H9 (cell line): ENCODE measurements around the gene RNU6-1. TPM values are rescaled to one million over a fixed set of nuclear protein-coding genes. Genes with fewer than 3 reads are reported as not detected.

ENCODE experiments used
- DNase-seq: peaks from one replicate; pipeline ENCODE4 v3.0.0-alpha.2; 2017
- H2AFZ ChIP-seq: one replicate; pipeline ENCODE4 v1.6.1; 2013; ENCODE audit warnings: mild to moderate bottlenecking, low read length, control low read depth, moderate library complexity
- H2AK5ac ChIP-seq: 2 replicates; pipeline ENCODE4 v1.6.1; 2013; ENCODE audit warnings: low read length, control low read depth, mixed read lengths; ENCODE audit not compliant: insufficient read length
- H2BK120ac ChIP-seq: one replicate; pipeline ENCODE4 v1.6.1; 2013; ENCODE audit warnings: low read depth, mild to moderate bottlenecking, low read length, control low read depth, inconsistent platforms; ENCODE audit not compliant: poor library complexity, severe bottlenecking
- H2BK12ac ChIP-seq: 2 replicates; pipeline ENCODE4 v1.6.1; 2013; ENCODE audit warnings: low read length, control low read depth, mixed read lengths, low read depth; ENCODE audit not compliant: insufficient read length
- H2BK15ac ChIP-seq: 2 replicates; pipeline ENCODE4 v1.6.1; 2013; ENCODE audit warnings: low read depth, low read length, control low read depth
- H2BK20ac ChIP-seq: one replicate; pipeline ENCODE4 v1.6.1; 2013; ENCODE audit warnings: low read depth, mild to moderate bottlenecking, low read length, control low read depth, inconsistent platforms; ENCODE audit not compliant: poor library complexity, severe bottlenecking
- H2BK5ac ChIP-seq: 2 replicates; pipeline ENCODE4 v1.6.1; 2013; ENCODE audit warnings: low read length, control low read depth, mixed read lengths; ENCODE audit not compliant: insufficient read length
- H3K14ac ChIP-seq: 2 replicates; pipeline ENCODE4 v1.6.1; 2013; ENCODE audit warnings: low read length, control low read depth; ENCODE audit not compliant: insufficient read depth
- H3K18ac ChIP-seq: 2 replicates; pipeline ENCODE4 v1.6.1; 2013; ENCODE audit warnings: low read depth, mild to moderate bottlenecking, mixed read lengths, low read length, control low read depth; ENCODE audit not compliant: insufficient read length
- H3K23ac ChIP-seq: 2 replicates; pipeline ENCODE4 v1.6.1; 2013; ENCODE audit warnings: low read length, control low read depth, mixed read lengths, low read depth; ENCODE audit not compliant: insufficient read length
- H3K23me2 ChIP-seq: 2 replicates; pipeline ENCODE4 v1.6.1; 2013; ENCODE audit warnings: low read depth, mild to moderate bottlenecking, mixed read lengths, low read length, control low read depth; ENCODE audit not compliant: insufficient read length, poor library complexity, severe bottlenecking
- H3K27ac ChIP-seq: 2 replicates; pipeline ENCODE4 v1.5.1; 2013; ENCODE audit warnings: low read length, control low read depth, mixed read lengths, low read depth; ENCODE audit not compliant: insufficient read length
- H3K27me3 ChIP-seq: 2 replicates; pipeline ENCODE4 v1.6.1; 2013; ENCODE audit warnings: low read length, control low read depth, inconsistent platforms; ENCODE audit not compliant: insufficient read depth
- H3K4ac ChIP-seq: 2 replicates; pipeline ENCODE4 v1.6.1; 2013; ENCODE audit warnings: low read depth, mild to moderate bottlenecking, control low read depth, inconsistent platforms, low read length, moderate library complexity
- H3K4me1 ChIP-seq: 2 replicates; pipeline ENCODE4 v1.6.1; 2013; ENCODE audit warnings: low read length, control low read depth, inconsistent platforms; ENCODE audit not compliant: insufficient read depth
- H3K4me2 ChIP-seq: 2 replicates; pipeline ENCODE4 v1.6.1; 2013; ENCODE audit warnings: low read length, control low read depth, mixed read lengths; ENCODE audit not compliant: insufficient read length, insufficient read depth
- H3K56ac ChIP-seq: 2 replicates; pipeline ENCODE4 v1.6.1; 2013; ENCODE audit warnings: low read depth, mild to moderate bottlenecking, mixed read lengths, low read length, control low read depth; ENCODE audit not compliant: insufficient read length
- H3K79me1 ChIP-seq: 2 replicates; pipeline ENCODE4 v1.6.1; 2013; ENCODE audit warnings: low read depth, mild to moderate bottlenecking, moderate library complexity, low read length, control low read depth, inconsistent platforms; ENCODE audit not compliant: insufficient read depth, poor library complexity, severe bottlenecking
- H3K79me2 ChIP-seq: 2 replicates; pipeline ENCODE4 v1.6.1; 2013; ENCODE audit warnings: low read length, control low read depth, inconsistent platforms; ENCODE audit not compliant: insufficient read depth
- H3K9ac ChIP-seq: 2 replicates; pipeline ENCODE4 v1.6.1; 2013; ENCODE audit warnings: low read length, control low read depth, mixed read lengths; ENCODE audit not compliant: insufficient read length; ENCODE audit errors: extremely low read depth
- H3K9me3 ChIP-seq: one replicate; pipeline ENCODE4 v1.6.1; 2013; ENCODE audit warnings: low read depth, low read length, inconsistent platforms; ENCODE audit not compliant: control insufficient read depth
- H3T11ph ChIP-seq: one replicate; pipeline ENCODE4 v1.6.1; 2013; ENCODE audit warnings: mild to moderate bottlenecking, low read length, control low read depth, inconsistent platforms
- H4K20me1 ChIP-seq: one replicate; pipeline ENCODE4 v1.6.1; 2013; ENCODE audit not compliant: control insufficient read depth, insufficient read length, insufficient read depth
- H4K5ac ChIP-seq: 2 replicates; pipeline ENCODE4 v1.6.1; 2013; ENCODE audit warnings: low read depth, mild to moderate bottlenecking, mixed read lengths, low read length, control low read depth; ENCODE audit not compliant: insufficient read length
- H4K8ac ChIP-seq: replicated peaks from 2 replicates; pipeline ENCODE4 v1.6.1; 2013; ENCODE audit warnings: low read length, control low read depth, mixed read lengths, low read depth; ENCODE audit not compliant: insufficient read length
- H4K91ac ChIP-seq: 2 replicates; pipeline ENCODE4 v1.6.1; 2013; ENCODE audit warnings: low read depth, mild to moderate bottlenecking, moderate library complexity, mixed read lengths, low read length, control low read depth; ENCODE audit not compliant: insufficient read length
- H3K27ac Mint-ChIP-seq, 3 experiments: 2 replicates in 2 of 3; 3 replicates in 1 of 3; pipeline ENCODE4 v1.8.0; 2020 to 2021; ENCODE audit warnings: mixed read lengths in 3 of 3, mild to moderate bottlenecking in 1 of 3, moderate library complexity in 1 of 3
- H3K27me3 Mint-ChIP-seq: 2 replicates; pipeline ENCODE4 v1.8.0; 2021; ENCODE audit warnings: low read depth, mild to moderate bottlenecking, moderate library complexity, mixed read lengths
- H3K36me3 Mint-ChIP-seq, 3 experiments: 2 replicates in 2 of 3; 3 replicates in 1 of 3; pipeline ENCODE4 v1.8.0; 2020 to 2021; ENCODE audit warnings: low read depth in 3 of 3, mixed read lengths in 3 of 3; ENCODE audit not compliant: insufficient read depth in 1 of 3
- H3K4me1 Mint-ChIP-seq, 2 experiments: 2 replicates each; pipeline ENCODE4 v1.8.0; 2020; ENCODE audit warnings: mixed read lengths in 2 of 2
- H3K4me3 Mint-ChIP-seq, 2 experiments: 2 replicates in 1 of 2; 3 replicates in 1 of 2; pipeline ENCODE4 v1.8.0; 2020 to 2021; ENCODE audit warnings: mild to moderate bottlenecking in 2 of 2, mixed read lengths in 2 of 2, moderate library complexity in 1 of 2
- H3K9me3 Mint-ChIP-seq, 2 experiments: 2 replicates in 1 of 2; 3 replicates in 1 of 2; pipeline ENCODE4 v1.8.0; 2020; ENCODE audit warnings: mild to moderate bottlenecking in 2 of 2, mixed read lengths in 2 of 2, moderate library complexity in 1 of 2
- WGBS: extraction: QIAGEN DNeasy Blood & Tissue Kit; methylation state at CpG from one replicate; pipeline ENCODE4 v1.1.7; 2013; ENCODE audit warnings: missing lambda C conversion rate, low lambda C conversion rate, mixed read lengths; ENCODE audit not compliant: insufficient read length; ENCODE audit errors: extremely low coverage; 5-methylcytosine and 5-hydroxymethylcytosine counted together
- total RNA-seq: library from RNA; stranded (reverse); gene quantifications from 2 replicates; pipeline ENCODE4 v1.2.1, GENCODE V29; 2021
- TF ChIP-seq, protein P1 (sequence below): fragments of 200-600 bp; sonication (generic); conservative IDR thresholded peaks from 3 replicates; pipeline ENCODE4 v1.8.0; 2021; ENCODE audit warnings: antibody characterized with exemption, mild to moderate bottlenecking

Gene RNU6-1
- total RNA-seq, 1 experiment from 2014 or later, result not detected

DNA sequence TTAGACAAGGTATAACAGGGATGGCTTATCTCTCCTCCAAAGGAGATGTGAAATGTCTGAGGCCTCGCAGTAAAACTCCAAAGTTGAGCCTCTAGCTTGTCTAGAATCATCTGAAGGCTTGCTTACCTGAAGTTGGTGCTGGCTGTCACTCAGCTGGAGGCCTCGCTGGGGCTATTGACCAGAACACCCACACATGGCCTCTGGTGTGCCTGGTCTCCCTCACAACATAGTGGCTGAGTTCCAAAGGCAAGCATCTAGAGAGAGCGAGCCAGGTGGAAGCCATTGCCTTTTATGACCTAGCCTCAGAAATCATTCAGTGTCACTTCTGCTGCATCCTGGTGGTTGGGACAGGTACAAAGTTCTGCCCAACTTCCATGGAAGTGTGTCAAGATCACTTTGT lies 17.4 kb upstream of the RNU6-1 start:
- H3K9me3 Mint-ChIP-seq, result no peaks in the 10 kb centered on the region; a peak in 1 of 5 replicates
- Histone ChIP-seq H3K27me3 (no peaks in the 10 kb centered on the region), H3K56ac (no peak overlapping the region), H2BK20ac (no peak overlapping the region), H3K9ac (no peak overlapping the region), H3K79me2 (no peaks in the 10 kb centered on the region), H3K23me2 (no peaks in the 10 kb centered on the region), H2AFZ (no peak overlapping the region), H2BK15ac (no peak overlapping the region), H3K14ac (no peak overlapping the region), H4K20me1 (no peaks in the 10 kb centered on the region), H3K23ac (no peak overlapping the region), H3K4ac (no peak overlapping the region), H3K4me2 (no peak overlapping the region), H2AK5ac (no peak overlapping the region), H2BK120ac (no peak overlapping the region), H4K5ac (no peak overlapping the region), H2BK12ac (no peak overlapping the region), H3T11ph (no peak overlapping the region), H4K91ac (no peak overlapping the region), H2BK5ac (no peak overlapping the region), H4K8ac (no peak overlapping the region), H3K18ac (no peak overlapping the region), H3K79me1 (no peaks in the 10 kb centered on the region), H3K4me1 (peaks cover 3% of the 10 kb centered on the region; the same call in 1 of the 2 replicates), H3K27ac (no peak overlapping the region), H3K9me3 (no peaks in the 10 kb centered on the region)
- no peak overlapping the region for H3K4me3 Mint-ChIP-seq
- H3K27ac Mint-ChIP-seq, result no peak overlapping the region
- TF ChIP-seq, protein P1, sequence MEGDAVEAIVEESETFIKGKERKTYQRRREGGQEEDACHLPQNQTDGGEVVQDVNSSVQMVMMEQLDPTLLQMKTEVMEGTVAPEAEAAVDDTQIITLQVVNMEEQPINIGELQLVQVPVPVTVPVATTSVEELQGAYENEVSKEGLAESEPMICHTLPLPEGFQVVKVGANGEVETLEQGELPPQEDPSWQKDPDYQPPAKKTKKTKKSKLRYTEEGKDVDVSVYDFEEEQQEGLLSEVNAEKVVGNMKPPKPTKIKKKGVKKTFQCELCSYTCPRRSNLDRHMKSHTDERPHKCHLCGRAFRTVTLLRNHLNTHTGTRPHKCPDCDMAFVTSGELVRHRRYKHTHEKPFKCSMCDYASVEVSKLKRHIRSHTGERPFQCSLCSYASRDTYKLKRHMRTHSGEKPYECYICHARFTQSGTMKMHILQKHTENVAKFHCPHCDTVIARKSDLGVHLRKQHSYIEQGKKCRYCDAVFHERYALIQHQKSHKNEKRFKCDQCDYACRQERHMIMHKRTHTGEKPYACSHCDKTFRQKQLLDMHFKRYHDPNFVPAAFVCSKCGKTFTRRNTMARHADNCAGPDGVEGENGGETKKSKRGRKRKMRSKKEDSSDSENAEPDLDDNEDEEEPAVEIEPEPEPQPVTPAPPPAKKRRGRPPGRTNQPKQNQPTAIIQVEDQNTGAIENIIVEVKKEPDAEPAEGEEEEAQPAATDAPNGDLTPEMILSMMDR, result no peak
- WGBS, result no CpG with 5 or more reads among the region's 3 CpGs
- no peaks in the 10 kb centered on the region for H3K36me3 Mint-ChIP-seq
- DNase-seq, result no peak
- peaks cover 4% of the 10 kb centered on the region for H3K27me3 Mint-ChIP-seq
- peaks cover 39 to 47% of the 10 kb centered on the region in 2 experiments for H3K4me1 Mint-ChIP-seq
